Central memory CD8-positive, alpha-beta T cell (primary cell): Measurements from ENCODE around the gene SNRPD1.
A peak's percentile ranks its signal among the peaks of the same experiment; 100 is the strongest.
"Not testable (repeated sequence)": the region's sequence is repeated elsewhere in the genome, so short reads cannot be mapped to it uniquely, and the experiment has no call there.

ENCODE experiments used
- ATAC-seq: fragments of 150-1000 bp; cut with Tn5 transposase; replicated peaks from 2 replicates; pipeline ENCODE4 v1.10.0; 2022; ENCODE audit warnings: mild to moderate bottlenecking, moderate FRiP score, moderate number of reproducible peaks; ENCODE audit not compliant: poor library complexity, severe bottlenecking; ENCODE audit errors: extremely low read depth
- DNase-seq, 2 donors: peaks; one replicate each; pipeline ENCODE4 v3.0.0; 2021; ENCODE audit warnings: low spot score in 2 of 2
- H3K27ac Mint-ChIP-seq: one replicate; pipeline ENCODE4 v1.8.0; 2022; ENCODE audit warnings: low read depth, mild to moderate bottlenecking, moderate library complexity, mixed read lengths
- H3K27me3 Mint-ChIP-seq: one replicate; pipeline ENCODE4 v1.8.0; 2022; ENCODE audit warnings: mixed read lengths
- H3K36me3 Mint-ChIP-seq: one replicate; pipeline ENCODE4 v1.8.0; 2022; ENCODE audit warnings: mild to moderate bottlenecking, moderate library complexity, mixed read lengths; ENCODE audit not compliant: insufficient read depth
- H3K4me1 Mint-ChIP-seq: one replicate; pipeline ENCODE4 v1.8.0; 2022; ENCODE audit warnings: mixed read lengths
- H3K4me3 Mint-ChIP-seq: one replicate; pipeline ENCODE4 v1.8.0; 2022; ENCODE audit warnings: mild to moderate bottlenecking, moderate library complexity, mixed read lengths
- H3K9me3 Mint-ChIP-seq: one replicate; pipeline ENCODE4 v1.8.0; 2022; ENCODE audit warnings: mixed read lengths

SNRPD1 gene

GRCh38 chr18:21656402-21656801 lies 44.3 kb downstream of the SNRPD1 start:
- peaks cover 6% of the 10 kb centered on the region for H3K4me1 Mint-ChIP-seq
- no peaks in the 10 kb centered on the region for H3K9me3 Mint-ChIP-seq
- H3K27me3 Mint-ChIP-seq, result no peaks in the 10 kb centered on the region
- H3K4me3 Mint-ChIP-seq, result no peak overlapping the region
- H3K36me3 Mint-ChIP-seq, result peaks cover 27% of the 10 kb centered on the region
- DNase-seq, result no peak
- ATAC-seq, result no peak
- no peak overlapping the region for H3K27ac Mint-ChIP-seq

GRCh38 chr18:21660078-21660477 lies 48.0 kb downstream of the SNRPD1 start:
- no peak overlapping the region for H3K4me3 Mint-ChIP-seq
- H3K27me3 Mint-ChIP-seq, result no peaks in the 10 kb centered on the region
- H3K27ac Mint-ChIP-seq, result no peak overlapping the region
- peaks cover 25% of the 10 kb centered on the region for H3K36me3 Mint-ChIP-seq
- H3K9me3 Mint-ChIP-seq, result no peaks in the 10 kb centered on the region
- no peak for DNase-seq
- no peak for ATAC-seq
- H3K4me1 Mint-ChIP-seq, result no peaks in the 10 kb centered on the region

DNA sequence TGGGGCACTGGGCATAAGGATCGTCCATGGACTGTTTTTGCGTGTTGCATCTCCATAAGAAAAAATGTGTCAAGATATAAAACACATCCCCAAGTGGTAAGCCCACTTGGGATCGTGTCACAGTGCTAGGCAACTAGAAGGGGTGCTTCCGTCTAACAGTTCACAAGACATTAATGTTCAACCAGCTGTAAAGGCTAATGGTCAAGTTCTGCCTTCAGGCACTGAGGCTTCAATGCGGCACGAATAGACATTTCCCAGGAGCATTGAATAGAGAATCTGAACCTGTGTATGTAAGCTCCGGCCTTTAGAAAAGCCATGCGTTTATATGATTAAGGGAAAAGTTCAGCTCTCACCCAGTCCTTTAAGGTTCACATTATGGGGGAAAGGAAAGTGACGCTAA lies 50.5 kb downstream of the SNRPD1 start:
- Mint-ChIP-seq H3K4me1 (no peaks in the 10 kb centered on the region), H3K4me3 (no peak overlapping the region), H3K9me3 (no peaks in the 10 kb centered on the region), H3K27ac (no peak overlapping the region), H3K27me3 (no peaks in the 10 kb centered on the region), H3K36me3 (peaks cover 15% of the 10 kb centered on the region)
- ATAC-seq (no peak), DNase-seq (no peak)

GRCh38 chr18:21663578-21663977 lies 51.5 kb downstream of the SNRPD1 start:
- ATAC-seq (no peak), DNase-seq (no peak)
- no peaks in the 10 kb centered on the region for H3K4me1 Mint-ChIP-seq
- no peaks in the 10 kb centered on the region for H3K9me3 Mint-ChIP-seq
- no peak overlapping the region for H3K4me3 Mint-ChIP-seq
- no peak overlapping the region for H3K27ac Mint-ChIP-seq
- no peaks in the 10 kb centered on the region for H3K27me3 Mint-ChIP-seq
- peaks cover 11% of the 10 kb centered on the region for H3K36me3 Mint-ChIP-seq

DNA sequence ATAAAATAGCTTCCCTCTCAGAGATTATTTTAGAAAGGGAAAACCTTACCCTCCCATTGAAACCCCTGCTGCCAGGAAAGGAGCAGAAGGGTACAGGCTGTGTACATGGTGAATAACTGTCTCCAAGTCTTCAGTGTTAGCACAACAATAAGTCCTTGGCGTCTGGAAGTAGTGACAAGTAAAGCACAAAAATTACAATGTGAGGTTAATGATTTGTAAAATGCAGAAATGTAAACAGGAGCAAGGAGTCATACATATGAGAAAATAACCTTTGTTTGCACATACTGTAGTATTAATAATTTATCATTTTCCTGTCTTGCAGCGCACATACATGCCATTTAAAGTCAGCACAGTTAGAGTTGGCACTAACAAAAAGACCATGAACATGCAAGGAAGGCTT lies 52.0 kb downstream of the SNRPD1 start:
- ATAC-seq (no peak), DNase-seq (no peak)
- H3K4me3 Mint-ChIP-seq, result no peak overlapping the region
- no peak overlapping the region for H3K27ac Mint-ChIP-seq
- no peaks in the 10 kb centered on the region for H3K4me1 Mint-ChIP-seq
- H3K27me3 Mint-ChIP-seq, result no peaks in the 10 kb centered on the region
- H3K9me3 Mint-ChIP-seq, result no peaks in the 10 kb centered on the region
- H3K36me3 Mint-ChIP-seq, result peaks cover 11% of the 10 kb centered on the region

- H3K27ac Mint-ChIP-seq, result peak overlapping the region; percentile 27
- no peak for ATAC-seq
These were observed 57.7 kb downstream of the SNRPD1 start for GRCh38 chr18:21669736-21670285.

DNA sequence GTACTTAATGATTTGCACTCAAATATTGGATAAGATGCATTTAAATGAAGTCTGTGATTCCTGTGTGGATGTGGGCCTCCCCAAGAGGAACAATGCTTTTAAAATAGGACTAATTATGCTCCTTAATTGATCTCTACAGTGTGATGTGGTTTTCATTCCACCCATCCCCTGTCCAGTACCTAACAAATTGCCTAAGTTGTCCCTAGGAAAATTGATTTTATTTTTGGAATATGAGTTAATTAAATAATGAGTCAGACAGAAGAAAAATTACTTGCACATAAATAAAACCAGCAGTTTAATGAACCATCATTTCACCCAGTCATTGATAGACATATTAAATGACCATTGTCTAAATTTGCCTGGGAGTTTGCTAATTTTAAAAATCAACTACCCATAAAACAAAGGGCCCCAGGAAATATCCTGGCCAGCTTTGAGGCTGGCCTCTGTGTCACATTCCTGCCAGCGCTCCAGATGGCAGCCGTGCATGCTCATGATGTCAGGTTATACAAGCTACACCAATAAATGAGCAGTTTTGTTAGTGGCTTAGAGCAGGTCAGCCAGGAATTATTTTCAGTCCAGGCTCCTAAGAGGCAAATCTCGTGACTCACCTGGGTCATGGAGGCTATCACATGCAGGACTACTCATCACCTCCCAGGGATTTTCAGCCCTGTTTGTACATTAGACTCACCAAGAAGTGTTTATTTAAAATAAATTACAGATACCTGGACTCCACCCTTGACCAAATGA lies 60.6 kb downstream of the SNRPD1 start:
- DNase-seq (no peak), ATAC-seq (no peak)
- Mint-ChIP-seq H3K4me3 (no peak overlapping the region), H3K36me3 (peaks cover 7% of the 10 kb centered on the region), H3K27me3 (no peaks in the 10 kb centered on the region), H3K9me3 (no peaks in the 10 kb centered on the region), H3K27ac (no peak overlapping the region), H3K4me1 (peaks cover 6% of the 10 kb centered on the region)

More at GRCh38 chr18:21669736-21670285, 57.7 kb downstream of the SNRPD1 start:
- peaks cover 10% of the 10 kb centered on the region for H3K36me3 Mint-ChIP-seq
- peaks cover 6% of the 10 kb centered on the region for H3K4me1 Mint-ChIP-seq
- H3K4me3 Mint-ChIP-seq, result no peak overlapping the region
- no peak for DNase-seq
- no peaks in the 10 kb centered on the region for H3K27me3 Mint-ChIP-seq
- H3K9me3 Mint-ChIP-seq, result no peaks in the 10 kb centered on the region

DNA sequence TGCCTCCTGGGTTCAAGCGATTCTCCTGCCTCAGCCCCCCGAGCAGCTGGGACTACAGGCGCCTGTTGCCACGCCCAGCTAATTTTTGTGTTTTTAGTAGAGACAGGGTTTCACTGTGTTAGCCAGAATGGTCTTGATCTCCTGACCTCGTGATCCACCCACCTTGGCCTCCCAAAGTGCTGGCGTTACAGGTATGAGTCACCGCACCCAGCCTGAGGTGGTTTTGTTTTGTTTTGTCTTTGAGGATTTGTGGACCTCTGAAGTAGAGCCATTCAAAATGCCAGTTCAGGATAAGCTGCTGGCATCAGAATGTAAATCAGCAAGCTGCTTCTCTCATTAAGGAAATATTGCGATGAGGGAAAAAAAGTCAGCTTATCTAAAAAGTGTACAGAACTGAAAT lies 63.2 kb downstream of the SNRPD1 start:
- ATAC-seq, H3K9me3 Mint-ChIP-seq, H3K4me1 Mint-ChIP-seq, H3K27ac Mint-ChIP-seq, H3K36me3 Mint-ChIP-seq, DNase-seq, H3K27me3 Mint-ChIP-seq, H3K4me3 Mint-ChIP-seq: not testable (repeated sequence)

DNA sequence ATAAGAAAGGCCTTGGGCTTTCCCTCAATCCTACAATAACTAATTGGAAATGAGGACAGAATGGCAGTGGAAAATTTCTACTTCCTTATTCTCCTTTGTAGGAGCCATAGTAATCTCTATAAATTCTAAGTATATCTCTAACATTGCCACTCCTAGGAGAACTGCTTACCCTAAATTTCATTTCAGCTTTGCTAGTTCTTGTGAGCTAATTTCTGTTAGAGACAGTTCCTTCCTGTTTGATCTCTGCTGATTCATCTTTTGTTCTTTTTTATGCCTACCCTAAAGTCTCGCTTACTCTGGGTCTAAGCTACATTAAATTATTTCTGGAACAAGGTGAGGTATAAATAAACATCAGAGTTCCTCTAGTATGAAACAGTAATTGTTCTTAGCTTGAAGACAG lies 66.7 kb downstream of the SNRPD1 start:
- Mint-ChIP-seq H3K27ac (no peak overlapping the region), H3K27me3 (no peaks in the 10 kb centered on the region)

GRCh38 chr18:21680161-21680560 lies 68.0 kb downstream of the SNRPD1 start:
- H3K27ac Mint-ChIP-seq, result no peak overlapping the region
- H3K27me3 Mint-ChIP-seq, result no peaks in the 10 kb centered on the region
- no peak overlapping the region for H3K4me3 Mint-ChIP-seq

More for the DNA sequence above, 66.7 kb downstream of the SNRPD1 start:
- ATAC-seq (no peak), DNase-seq (no peak)
- no peaks in the 10 kb centered on the region for H3K9me3 Mint-ChIP-seq
- H3K36me3 Mint-ChIP-seq, result peaks cover 4% of the 10 kb centered on the region
- peaks cover 2% of the 10 kb centered on the region for H3K4me1 Mint-ChIP-seq
- no peak overlapping the region for H3K4me3 Mint-ChIP-seq

DNA sequence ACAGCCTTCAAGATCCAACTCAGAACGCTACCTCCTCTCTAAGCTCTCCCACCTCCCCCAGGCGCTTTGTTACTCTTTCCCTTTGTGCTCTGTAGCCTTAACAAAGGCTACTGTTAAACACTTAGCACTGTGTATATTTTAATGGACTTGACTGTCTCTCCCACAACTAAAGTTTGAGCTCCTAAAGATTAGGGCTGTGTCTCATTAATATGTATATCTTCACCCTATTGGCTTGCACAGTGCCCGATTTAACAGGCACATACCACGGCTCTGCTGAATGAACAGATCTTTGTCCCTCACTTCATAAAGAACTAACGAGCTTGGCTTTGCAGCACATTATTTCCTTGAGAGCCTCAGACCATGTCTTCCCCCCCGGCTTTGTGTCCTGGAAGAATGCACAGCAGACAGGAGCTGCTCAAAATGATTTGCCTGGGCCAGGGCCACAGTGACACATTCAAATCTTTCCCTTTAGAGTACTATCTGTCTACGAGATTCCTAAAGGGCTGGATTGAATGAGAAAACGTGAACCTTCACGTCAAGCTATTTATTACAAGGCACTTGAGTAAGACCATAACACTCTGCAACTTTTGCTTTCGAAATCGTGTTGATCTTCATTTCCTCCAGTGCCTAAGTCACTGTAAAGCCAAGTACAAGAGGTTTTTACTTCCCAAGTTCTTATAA lies 70.4 kb downstream of the SNRPD1 start:
- Mint-ChIP-seq H3K4me1 (peaks cover 15% of the 10 kb centered on the region), H3K9me3 (no peaks in the 10 kb centered on the region), H3K4me3 (no peak overlapping the region), H3K27ac (no peak overlapping the region), H3K36me3 (peaks cover 7% of the 10 kb centered on the region), H3K27me3 (no peaks in the 10 kb centered on the region)
- ATAC-seq (peak; percentile 83), DNase-seq (no peak)

More at GRCh38 chr18:21680161-21680560, 68.0 kb downstream of the SNRPD1 start:
- DNase-seq (no peak), ATAC-seq (no peak)
- Mint-ChIP-seq H3K9me3 (no peaks in the 10 kb centered on the region), H3K4me1 (peaks cover 10% of the 10 kb centered on the region), H3K36me3 (peaks cover 2% of the 10 kb centered on the region)
